Measurements from ENCODE around the gene WWOX.

DNA sequence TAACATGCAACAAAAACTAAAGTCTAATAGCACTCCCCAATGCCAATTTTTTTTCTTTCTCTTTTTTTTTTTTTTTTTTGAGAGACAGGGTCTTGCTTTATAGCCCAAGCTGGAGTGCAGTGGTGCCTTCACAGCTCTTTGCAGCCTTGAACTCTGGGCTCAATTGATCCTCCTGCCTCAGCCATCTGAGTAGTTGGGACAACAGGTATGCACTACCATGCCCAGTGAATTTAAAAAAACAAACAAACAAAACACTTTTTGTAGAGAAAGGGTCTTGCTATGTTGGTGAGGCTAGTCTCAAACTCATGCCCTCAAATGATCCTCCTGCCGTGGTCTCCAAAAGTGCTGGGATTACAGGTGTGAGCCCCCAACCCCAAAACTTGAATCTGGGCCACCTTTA, 632.3 kb downstream of the WWOX start:
- TF ChIP-seq CTCF (optimal IDR thresholded peaks at IDR 0.05 in 1 of 3, IDR thresholded peaks at IDR 0.05 in 1 of 3, conservative IDR thresholded peaks at IDR 0.05 in 1 of 3; ENCODE audit: extremely low read depth in 1 of 3, insufficient read depth in 2 of 3, low read length in 3 of 3) (no peak), EZH2 (IDR thresholded peaks at IDR 0.05; ENCODE audit: low read length) (no peak)

All from keratinocyte (primary cell).